K562 (cell line): Measurements from ENCODE around the gene HIPK1. TPM values are rescaled to one million over a fixed set of nuclear protein-coding genes. Genes with fewer than 3 reads are reported as not detected.
A peak's percentile ranks its signal among the peaks of the same experiment; 100 is the strongest.

Source experiments
- ARID1B ChIP-seq: fragments of 450-650 bp; IDR thresholded peaks from 2 replicates; pipeline ENCODE4 v1.6.1; 2016; ENCODE audit warnings: antibody characterized with exemption, mild to moderate bottlenecking, inconsistent platforms
- BACH1 ChIP-seq: fragments of 200-800 bp; sonication (Bioruptor generic); IDR thresholded peaks from 2 replicates; pipeline ENCODE4 v1.6.1; 2016; ENCODE audit warnings: missing genetic modification characterization, missing compliant biosample characterization
- GTF2E2 ChIP-seq: fragments of 200-800 bp; sonication (Bioruptor generic); IDR thresholded peaks from 2 replicates; pipeline ENCODE4 v1.6.1; 2016; ENCODE audit warnings: missing genetic modification characterization, missing compliant biosample characterization
- HDAC2 ChIP-seq: fragments of 450-650 bp; IDR thresholded peaks from 2 replicates; pipeline ENCODE4 v1.6.1; 2016; ENCODE audit warnings: mild to moderate bottlenecking
- RFX1 ChIP-seq: fragments of 450-650 bp; IDR thresholded peaks from 2 replicates; pipeline ENCODE4 v1.6.1; 2016; ENCODE audit warnings: mild to moderate bottlenecking, moderate library complexity
- TBP ChIP-seq: optimal IDR thresholded peaks from 2 replicates; pipeline ENCODE3; 2011; ENCODE audit warnings: low read depth, low read length, improper control_type of control experiment
- ZNF263 ChIP-seq: sonication (generic); formaldehyde crosslinking; IDR thresholded peaks from 2 replicates; pipeline ENCODE4 v1.8.0; 2022; ENCODE audit warnings: mild to moderate bottlenecking, missing genetic modification reagents, borderline replicate concordance
- polyA plus RNA-seq, 8 experiments: library from polyadenylated mRNA; depleted of rRNA in 4 of 8; stranded (reverse) in 5 of 8; unstranded in 3 of 8; fragments of >200 nt; fragmentation: Nextera tagmentation in 2 of 8; fragmentation: Illumina TruSeq in 1 of 8; extraction: Ambion mirVana in 2 of 8; extraction: Trizol in 1 of 8; gene quantifications; 2 replicates each; pipeline versions ENCODE4 v1.2.1 to v1.2.3, GENCODE V29; 2011 to 2014; ENCODE audit warnings: inconsistent platforms in 1 of 8, missing spikeins in 1 of 8
- total RNA-seq, 7 experiments: library from RNA; depleted of rRNA in 6 of 7; stranded (reverse); fragments of >200 nt in 6 of 7; fragmentation: Illumina TruSeq in 2 of 7; extraction: Trizol in 2 of 7; gene quantifications; 2 replicates each; pipeline versions ENCODE4 v1.2.1 to v1.2.3, GENCODE V29; 2011 to 2021; ENCODE audit warnings: low replicate concordance in 1 of 7
- TF ChIP-seq, protein P1 (sequence below): sonication (generic); formaldehyde crosslinking; IDR thresholded peaks from 2 replicates; pipeline ENCODE4 v1.8.1; 2023; ENCODE audit warnings: mild to moderate bottlenecking, missing genetic modification reagents, moderate library complexity
- TF ChIP-seq, protein P2 (sequence below): fragments of 450-650 bp; formaldehyde crosslinking; IDR thresholded peaks from 2 replicates; pipeline ENCODE4 v1.4.0; 2022; ENCODE audit warnings: mild to moderate bottlenecking, moderate library complexity
- TF ChIP-seq, protein P3 (sequence below): fragments of 250-450 bp; sonication (Bioruptor Pico); IDR thresholded peaks from 2 replicates; pipeline ENCODE4 v1.4.0; 2020; ENCODE audit warnings: borderline replicate concordance
- TF ChIP-seq, protein P4 (sequence below): fragments of 200-800 bp; sonication (Bioruptor generic); IDR thresholded peaks from 2 replicates; pipeline ENCODE4 v1.6.1; 2017; ENCODE audit warnings: missing genetic modification characterization, missing compliant biosample characterization
- TF ChIP-seq, protein P5 (sequence below): sonication (generic); formaldehyde crosslinking; IDR thresholded peaks from 2 replicates; pipeline ENCODE4 v1.8.1; 2023; ENCODE audit warnings: mild to moderate bottlenecking, missing genetic modification reagents

HIPK1 gene
- total and polyA plus RNA-seq, 9 of the 15 experiments (the other 6 are each of a cell fraction or from before 2014, with no cell fraction given), result 10.0 to 57.9 (median 29.6) TPM

DNA sequence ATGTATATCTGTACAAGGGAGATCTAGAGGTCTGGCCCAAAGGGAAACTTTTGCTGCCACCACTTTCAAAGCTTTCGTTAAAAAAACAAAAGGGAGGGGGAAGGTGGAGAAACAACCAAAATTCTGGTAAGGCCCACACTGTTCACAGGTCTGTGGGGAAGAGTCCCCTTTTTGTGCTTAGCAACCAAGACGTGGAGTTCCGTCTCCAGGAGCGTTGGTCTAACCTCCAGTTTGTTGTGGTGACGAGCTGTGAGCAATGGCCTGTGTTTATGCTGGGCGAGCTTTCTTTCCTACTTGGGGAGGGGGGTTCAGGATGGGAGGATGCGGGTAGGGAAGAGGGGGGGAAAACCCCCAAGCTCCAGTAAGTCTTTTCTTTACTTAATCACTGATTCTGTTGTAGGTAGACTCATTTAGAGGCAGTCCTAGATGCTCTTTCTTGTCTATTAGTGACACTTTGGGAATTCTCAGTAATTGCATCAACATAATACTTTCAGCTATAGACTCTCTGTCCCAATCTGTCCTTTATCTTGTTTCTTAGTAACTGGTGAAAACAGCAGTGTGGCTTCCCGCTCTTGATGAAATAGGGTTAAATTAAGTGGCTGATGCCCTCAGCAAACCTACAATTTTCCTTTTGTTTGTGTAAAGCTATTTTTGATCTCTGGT, 1.5 kb downstream of the HIPK1 start (continued):
- TF ChIP-seq BACH1 (tag) (no peak; the same call in 1 of the 2 replicates), RFX1 (peak; percentile 88), GTF2E2 (tag) (peak; percentile 64; the same call in 1 of the 2 replicates), TBP (peak; percentile 35), ZNF263 (CRISPR knock-in tag) (no peak), HDAC2 (peak; percentile 11; the same call in 1 of the 2 replicates), ARID1B (peak; percentile 16; the same call in 1 of the 2 replicates)
- TF ChIP-seq, protein P1, sequence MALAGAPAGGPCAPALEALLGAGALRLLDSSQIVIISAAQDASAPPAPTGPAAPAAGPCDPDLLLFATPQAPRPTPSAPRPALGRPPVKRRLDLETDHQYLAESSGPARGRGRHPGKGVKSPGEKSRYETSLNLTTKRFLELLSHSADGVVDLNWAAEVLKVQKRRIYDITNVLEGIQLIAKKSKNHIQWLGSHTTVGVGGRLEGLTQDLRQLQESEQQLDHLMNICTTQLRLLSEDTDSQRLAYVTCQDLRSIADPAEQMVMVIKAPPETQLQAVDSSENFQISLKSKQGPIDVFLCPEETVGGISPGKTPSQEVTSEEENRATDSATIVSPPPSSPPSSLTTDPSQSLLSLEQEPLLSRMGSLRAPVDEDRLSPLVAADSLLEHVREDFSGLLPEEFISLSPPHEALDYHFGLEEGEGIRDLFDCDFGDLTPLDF (CRISPR knock-in tag), result 0 out of 2 replicates have a peak, but pooled peaks have one; percentile 3
- TF ChIP-seq, protein P2, sequence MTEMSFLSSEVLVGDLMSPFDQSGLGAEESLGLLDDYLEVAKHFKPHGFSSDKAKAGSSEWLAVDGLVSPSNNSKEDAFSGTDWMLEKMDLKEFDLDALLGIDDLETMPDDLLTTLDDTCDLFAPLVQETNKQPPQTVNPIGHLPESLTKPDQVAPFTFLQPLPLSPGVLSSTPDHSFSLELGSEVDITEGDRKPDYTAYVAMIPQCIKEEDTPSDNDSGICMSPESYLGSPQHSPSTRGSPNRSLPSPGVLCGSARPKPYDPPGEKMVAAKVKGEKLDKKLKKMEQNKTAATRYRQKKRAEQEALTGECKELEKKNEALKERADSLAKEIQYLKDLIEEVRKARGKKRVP, result 0 out of 2 replicates have a peak, but pooled peaks have one; percentile 57
- TF ChIP-seq, protein P3, sequence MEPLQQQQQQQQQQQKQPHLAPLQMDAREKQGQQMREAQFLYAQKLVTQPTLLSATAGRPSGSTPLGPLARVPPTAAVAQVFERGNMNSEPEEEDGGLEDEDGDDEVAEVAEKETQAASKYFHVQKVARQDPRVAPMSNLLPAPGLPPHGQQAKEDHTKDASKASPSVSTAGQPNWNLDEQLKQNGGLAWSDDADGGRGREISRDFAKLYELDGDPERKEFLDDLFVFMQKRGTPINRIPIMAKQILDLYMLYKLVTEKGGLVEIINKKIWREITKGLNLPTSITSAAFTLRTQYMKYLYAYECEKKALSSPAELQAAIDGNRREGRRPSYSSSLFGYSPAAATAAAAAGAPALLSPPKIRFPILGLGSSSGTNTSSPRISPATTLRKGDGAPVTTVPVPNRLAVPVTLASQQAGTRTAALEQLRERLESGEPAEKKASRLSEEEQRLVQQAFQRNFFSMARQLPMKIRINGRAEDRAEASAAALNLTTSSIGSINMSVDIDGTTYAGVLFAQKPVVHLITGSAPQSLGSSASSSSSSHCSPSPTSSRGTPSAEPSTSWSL (CRISPR knock-in tag), result no peak
- TF ChIP-seq, protein P4, sequence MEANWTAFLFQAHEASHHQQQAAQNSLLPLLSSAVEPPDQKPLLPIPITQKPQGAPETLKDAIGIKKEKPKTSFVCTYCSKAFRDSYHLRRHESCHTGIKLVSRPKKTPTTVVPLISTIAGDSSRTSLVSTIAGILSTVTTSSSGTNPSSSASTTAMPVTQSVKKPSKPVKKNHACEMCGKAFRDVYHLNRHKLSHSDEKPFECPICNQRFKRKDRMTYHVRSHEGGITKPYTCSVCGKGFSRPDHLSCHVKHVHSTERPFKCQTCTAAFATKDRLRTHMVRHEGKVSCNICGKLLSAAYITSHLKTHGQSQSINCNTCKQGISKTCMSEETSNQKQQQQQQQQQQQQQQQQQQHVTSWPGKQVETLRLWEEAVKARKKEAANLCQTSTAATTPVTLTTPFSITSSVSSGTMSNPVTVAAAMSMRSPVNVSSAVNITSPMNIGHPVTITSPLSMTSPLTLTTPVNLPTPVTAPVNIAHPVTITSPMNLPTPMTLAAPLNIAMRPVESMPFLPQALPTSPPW (CRISPR knock-in tag), result peak; percentile 53
- TF ChIP-seq, protein P5, sequence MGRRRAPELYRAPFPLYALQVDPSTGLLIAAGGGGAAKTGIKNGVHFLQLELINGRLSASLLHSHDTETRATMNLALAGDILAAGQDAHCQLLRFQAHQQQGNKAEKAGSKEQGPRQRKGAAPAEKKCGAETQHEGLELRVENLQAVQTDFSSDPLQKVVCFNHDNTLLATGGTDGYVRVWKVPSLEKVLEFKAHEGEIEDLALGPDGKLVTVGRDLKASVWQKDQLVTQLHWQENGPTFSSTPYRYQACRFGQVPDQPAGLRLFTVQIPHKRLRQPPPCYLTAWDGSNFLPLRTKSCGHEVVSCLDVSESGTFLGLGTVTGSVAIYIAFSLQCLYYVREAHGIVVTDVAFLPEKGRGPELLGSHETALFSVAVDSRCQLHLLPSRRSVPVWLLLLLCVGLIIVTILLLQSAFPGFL, result no peak
